HG02840 (cell line): ENCODE data around the gene TCTN2.

Source experiments
- ATAC-seq: cut with Tn5 transposase; IDR thresholded peaks from one replicate; pipeline ENCODE4 v1.9.1; 2021; ENCODE audit warnings: mild to moderate bottlenecking, moderate library complexity, moderate number of reproducible peaks; ENCODE audit not compliant: unreplicated experiment, low FRiP score

The TCTN2 gene

GRCh38 chr12:123733229-123733628, 62.3 kb downstream of the TCTN2 start:
- no peak for ATAC-seq

GRCh38 chr12:123734268-123734667, 63.4 kb downstream of the TCTN2 start:
- no peak for ATAC-seq

- no peak for ATAC-seq
These were observed 71.1 kb downstream of the TCTN2 start for GRCh38 chr12:123741937-123742572.

- no peak for ATAC-seq
These were observed 72.1 kb downstream of the TCTN2 start for GRCh38 chr12:123743002-123743401.

GRCh38 chr12:123744836-123745235, 73.9 kb downstream of the TCTN2 start:
- ATAC-seq = no peak

GRCh38 chr12:123747309-123747708, 76.4 kb downstream of the TCTN2 start:
- ATAC-seq = no peak

GRCh38 chr12:123748161-123748560, 77.2 kb downstream of the TCTN2 start:
- no peak for ATAC-seq

- no peak for ATAC-seq
These were observed 77.7 kb downstream of the TCTN2 start for GRCh38 chr12:123748661-123749060.

GRCh38 chr12:123749355-123749754, 78.4 kb downstream of the TCTN2 start:
- ATAC-seq = no peak

- ATAC-seq = no peak
These were observed 79.3 kb downstream of the TCTN2 start for GRCh38 chr12:123750159-123750656.

- no peak for ATAC-seq
These were observed 81.1 kb downstream of the TCTN2 start for GRCh38 chr12:123752046-123752445.

- ATAC-seq = no peak
These were observed 83.3 kb downstream of the TCTN2 start for GRCh38 chr12:123754041-123754772.

GRCh38 chr12:123757561-123757960, 86.6 kb downstream of the TCTN2 start:
- no peak for ATAC-seq
